Activated T-cell treated with anti-CD3 and anti-CD28 coated beads, Interleukin-2, amount 50 U/mL, for 24 hours (primary cell): Measurements from ENCODE around the gene TEX29.

ENCODE experiments used
- DNase-seq: peaks from one replicate; pipeline ENCODE4 v3.0.0-alpha.2; 2020
- H3K27ac Mint-ChIP-seq: 2 replicates; pipeline ENCODE4 v1.8.0; 2020; ENCODE audit warnings: mild to moderate bottlenecking, mixed read lengths
- H3K27me3 Mint-ChIP-seq: 2 replicates; pipeline ENCODE4 v1.8.0; 2020; ENCODE audit warnings: mixed read lengths
- H3K36me3 Mint-ChIP-seq: 2 replicates; pipeline ENCODE4 v1.8.0; 2020; ENCODE audit warnings: low read depth, mixed read lengths
- H3K4me1 Mint-ChIP-seq: 2 replicates; pipeline ENCODE4 v1.8.0; 2020; ENCODE audit warnings: low read depth, mixed read lengths
- H3K4me3 Mint-ChIP-seq: 2 replicates; pipeline ENCODE4 v1.8.0; 2020; ENCODE audit warnings: mild to moderate bottlenecking, moderate library complexity, mixed read lengths
- H3K9me3 Mint-ChIP-seq: 2 replicates; pipeline ENCODE4 v1.8.0; 2020; ENCODE audit warnings: mixed read lengths

TEX29 gene

DNA sequence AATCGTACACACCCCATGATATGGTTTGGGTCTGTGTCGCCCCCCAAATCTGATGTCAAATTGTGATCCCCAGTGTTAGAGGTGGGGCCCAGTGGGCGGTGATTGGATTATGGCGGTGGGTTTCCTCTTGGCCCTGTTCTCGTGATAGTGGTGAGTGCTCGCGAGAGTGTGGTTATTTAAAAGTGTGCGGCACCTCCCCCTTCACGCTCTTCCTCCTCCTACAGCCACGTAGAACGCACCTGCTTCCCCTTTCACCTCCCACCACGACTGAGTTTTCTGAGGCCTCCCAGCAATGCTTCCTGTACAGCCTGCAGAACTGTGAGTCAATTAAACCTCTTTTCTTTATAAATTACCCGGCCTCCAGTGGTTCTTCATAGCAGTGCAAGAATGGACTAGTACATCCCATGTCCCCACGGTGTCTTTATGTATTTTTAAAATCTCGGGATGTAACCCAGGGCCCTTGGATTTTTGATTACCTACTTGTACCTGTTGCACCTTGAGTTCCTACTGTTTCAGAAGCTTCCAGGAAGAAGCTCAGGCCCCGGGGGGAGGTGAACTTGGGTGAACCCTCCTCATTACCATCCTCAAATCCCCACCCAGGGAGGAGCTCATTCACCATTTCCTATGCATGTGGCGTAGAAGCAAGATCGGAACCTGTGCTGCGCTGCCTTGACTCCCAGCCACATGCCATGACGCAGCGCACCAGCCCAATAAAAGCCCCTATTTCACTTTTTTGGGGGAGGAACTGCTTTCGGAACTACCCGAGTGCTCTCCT is 52.4 kb downstream of the TEX29 start:
- DNase-seq = no peak
- Mint-ChIP-seq H3K4me1 (peaks cover 6% of the 10 kb centered on the region), H3K27ac (no peak overlapping the region), H3K9me3 (no peaks in the 10 kb centered on the region), H3K36me3 (no peaks in the 10 kb centered on the region), H3K27me3 (no peaks in the 10 kb centered on the region), H3K4me3 (no peak overlapping the region)

DNA sequence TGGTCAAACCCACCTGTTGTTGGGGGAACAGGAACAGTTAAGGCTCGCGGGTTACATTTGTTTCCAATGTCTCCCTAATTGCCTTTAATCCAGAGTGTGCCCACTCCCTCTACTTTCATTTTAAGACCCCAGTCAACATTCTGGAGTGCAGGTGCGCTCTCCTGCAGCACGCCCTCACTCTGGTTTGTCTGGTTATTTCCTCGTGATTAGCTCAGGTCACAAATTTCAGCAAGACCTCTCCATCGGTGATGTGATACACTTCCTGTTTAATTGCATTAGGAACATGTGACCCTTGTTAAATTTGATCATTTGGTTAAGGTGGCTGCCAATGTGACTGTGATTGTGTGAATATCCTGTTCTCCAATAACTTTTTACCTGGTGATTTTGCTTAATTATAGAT is 53.0 kb downstream of the TEX29 start:
- no peak for DNase-seq
- H3K27ac Mint-ChIP-seq = no peak overlapping the region
- H3K36me3 Mint-ChIP-seq = no peaks in the 10 kb centered on the region
- peaks cover 6% of the 10 kb centered on the region for H3K4me1 Mint-ChIP-seq
- no peaks in the 10 kb centered on the region for H3K9me3 Mint-ChIP-seq
- no peak overlapping the region for H3K4me3 Mint-ChIP-seq
- no peaks in the 10 kb centered on the region for H3K27me3 Mint-ChIP-seq

DNA sequence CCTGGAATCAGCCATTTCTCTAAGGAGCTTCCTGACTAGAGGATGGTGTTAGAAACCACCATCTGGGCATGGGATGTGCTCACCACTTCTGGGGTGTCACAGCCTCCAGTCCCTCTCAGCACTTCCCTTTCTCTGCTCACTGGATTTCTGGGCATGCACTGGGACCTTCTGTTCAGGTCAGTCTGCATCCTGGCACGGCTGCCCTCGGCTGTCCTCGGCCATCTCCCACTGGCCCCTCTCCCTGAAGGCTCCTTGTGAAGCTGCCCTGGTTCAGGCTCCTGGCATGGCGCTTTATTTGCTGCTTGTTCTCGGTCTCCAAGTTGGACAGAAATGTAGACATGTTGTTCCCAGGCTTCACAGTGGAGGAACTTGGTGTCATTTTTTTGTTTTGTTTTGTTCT is 60.0 kb downstream of the TEX29 start:
- H3K27ac Mint-ChIP-seq = no peak overlapping the region
- no peak for DNase-seq

DNA sequence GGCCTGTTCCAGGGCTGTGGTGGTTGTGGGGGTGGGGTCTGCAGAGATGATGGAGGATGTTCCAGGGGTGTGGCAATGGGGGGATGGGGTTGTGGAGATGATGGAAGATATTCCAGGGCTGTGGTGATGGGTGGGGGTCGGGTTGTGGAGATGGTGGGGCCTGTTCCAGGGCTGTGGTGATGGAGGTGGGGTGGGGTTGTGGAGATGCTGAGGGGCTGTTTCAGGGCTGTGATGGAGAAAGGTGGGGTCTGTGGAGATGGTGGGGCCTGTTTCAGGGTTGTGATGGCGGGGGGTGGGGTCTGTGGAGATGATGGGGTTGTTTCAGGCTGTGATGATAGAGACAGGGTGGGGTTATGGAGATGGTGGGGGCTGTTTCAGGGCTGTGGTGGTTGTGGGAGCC is 62.0 kb downstream of the TEX29 start:
- Mint-ChIP-seq H3K27me3 (peaks cover 6% of the 10 kb centered on the region), H3K27ac (no peak overlapping the region), H3K9me3 (no peaks in the 10 kb centered on the region), H3K36me3 (no peaks in the 10 kb centered on the region), H3K4me1 (peaks cover 18% of the 10 kb centered on the region), H3K4me3 (no peak overlapping the region)
- DNase-seq = no peak

More for the DNA sequence above, 60.0 kb downstream of the TEX29 start:
- peaks cover 15% of the 10 kb centered on the region for H3K4me1 Mint-ChIP-seq
- no peak overlapping the region for H3K4me3 Mint-ChIP-seq
- H3K36me3 Mint-ChIP-seq = no peaks in the 10 kb centered on the region
- peaks cover 6% of the 10 kb centered on the region for H3K27me3 Mint-ChIP-seq
- H3K9me3 Mint-ChIP-seq = no peaks in the 10 kb centered on the region

DNA sequence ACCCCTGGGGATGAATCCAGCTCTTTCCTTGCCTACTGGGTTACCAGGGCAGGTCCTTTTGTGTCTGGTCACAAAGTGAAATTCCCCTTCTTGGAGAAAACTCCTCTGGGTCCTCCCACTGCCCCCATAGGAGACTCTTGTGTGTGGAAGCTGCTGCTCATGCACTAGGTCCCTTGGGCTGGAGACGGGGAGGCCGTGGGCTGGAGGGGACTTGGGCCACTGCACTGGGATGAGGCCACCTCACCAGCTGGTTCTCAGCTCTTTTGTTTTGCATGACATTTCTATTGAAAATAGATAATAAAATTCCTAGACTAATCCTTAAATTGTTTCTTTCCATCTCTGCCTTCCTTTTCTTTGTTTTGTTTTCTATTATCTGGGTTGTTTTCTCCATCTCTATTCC is 62.4 kb downstream of the TEX29 start:
- H3K27me3 Mint-ChIP-seq = peaks cover 6% of the 10 kb centered on the region
- H3K4me1 Mint-ChIP-seq = peaks cover 18% of the 10 kb centered on the region
- H3K9me3 Mint-ChIP-seq = no peaks in the 10 kb centered on the region
- no peak overlapping the region for H3K27ac Mint-ChIP-seq
- peak; percentile 13 for DNase-seq
- H3K36me3 Mint-ChIP-seq = no peaks in the 10 kb centered on the region
- no peak overlapping the region for H3K4me3 Mint-ChIP-seq

DNA sequence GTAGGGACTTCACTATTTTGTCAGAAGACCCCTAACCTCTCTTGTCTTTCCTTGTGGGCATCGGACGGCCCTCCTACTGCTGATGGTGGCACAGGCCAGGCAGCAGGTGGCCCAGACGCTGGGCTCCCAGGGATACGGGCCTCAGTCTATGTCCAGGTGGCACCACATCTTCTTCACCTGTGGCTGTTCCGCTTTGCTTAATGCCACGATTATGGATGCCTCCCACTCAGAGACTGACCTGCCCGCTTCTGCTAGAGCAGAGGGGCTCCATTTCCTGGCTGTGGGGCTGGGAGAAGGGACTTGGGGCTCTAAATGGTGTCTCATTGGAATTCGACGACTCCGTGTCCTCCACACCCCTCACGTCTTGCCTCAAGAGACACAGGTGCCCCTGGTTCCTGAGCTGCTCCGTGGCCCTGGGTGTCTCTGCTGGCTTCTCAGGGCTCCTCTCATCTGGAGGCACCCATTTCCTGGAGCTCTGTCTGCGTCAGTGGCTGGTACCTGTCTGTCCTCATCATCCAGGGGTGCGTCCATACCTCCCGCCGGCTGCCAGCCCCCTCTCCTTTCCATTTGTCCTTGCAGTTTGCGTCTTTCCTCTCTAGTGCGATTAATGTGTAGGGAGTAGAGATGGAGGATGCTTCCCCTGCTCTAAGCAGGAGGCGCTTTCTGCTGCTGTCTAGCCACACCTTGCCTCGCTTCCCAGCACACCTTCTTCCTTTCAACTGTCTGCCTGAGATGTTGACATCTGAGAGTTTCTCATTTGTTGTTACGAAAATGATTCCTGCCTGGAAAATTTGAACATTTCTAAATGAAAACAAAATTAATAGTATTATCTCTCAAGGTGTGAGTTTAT is 63.4 kb downstream of the TEX29 start:
- peaks cover 10% of the 10 kb centered on the region for H3K27me3 Mint-ChIP-seq
- no peaks in the 10 kb centered on the region for H3K36me3 Mint-ChIP-seq
- peaks cover 22% of the 10 kb centered on the region for H3K4me1 Mint-ChIP-seq
- no peaks in the 10 kb centered on the region for H3K9me3 Mint-ChIP-seq
- DNase-seq = peak; percentile 30
- H3K27ac Mint-ChIP-seq = no peak overlapping the region
- no peak overlapping the region for H3K4me3 Mint-ChIP-seq

DNA sequence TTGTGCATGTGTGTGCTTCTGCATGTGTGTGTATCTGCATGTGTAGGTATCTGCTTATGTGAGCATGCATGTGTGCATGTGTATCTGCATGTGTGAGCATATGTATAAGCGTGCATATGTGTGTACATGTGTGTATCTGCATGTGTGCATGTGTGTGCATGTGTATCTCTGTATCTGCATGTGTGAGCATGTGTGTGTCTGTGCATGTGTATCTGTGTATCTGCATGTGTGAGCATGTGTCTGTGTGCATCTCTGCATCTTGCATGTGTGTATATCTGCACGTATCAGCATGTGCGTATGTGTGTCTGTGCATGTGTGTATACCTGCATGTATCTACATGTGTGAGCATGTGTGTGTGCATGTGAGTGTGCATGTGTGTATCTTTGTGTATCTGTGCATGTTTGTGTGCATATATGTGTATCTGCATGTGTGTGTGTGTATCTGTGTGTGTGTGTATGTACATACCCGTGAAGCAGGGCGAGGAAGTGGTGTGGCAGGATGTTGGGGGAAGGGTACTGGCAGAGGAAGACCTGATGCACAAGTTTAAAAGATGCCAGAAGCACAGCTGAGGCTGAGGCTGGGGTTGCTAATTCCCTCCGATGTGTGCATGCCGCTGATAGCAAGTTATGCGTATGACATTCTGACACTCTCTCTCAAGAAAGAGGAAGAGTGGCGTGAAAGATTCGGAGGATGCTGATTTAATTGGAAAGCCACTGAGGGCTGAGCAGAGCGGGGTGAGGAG is 64.2 kb downstream of the TEX29 start:
- H3K4me1 Mint-ChIP-seq = peaks cover 30% of the 10 kb centered on the region
- DNase-seq = peak; percentile 31
- no peak overlapping the region for H3K27ac Mint-ChIP-seq

DNA sequence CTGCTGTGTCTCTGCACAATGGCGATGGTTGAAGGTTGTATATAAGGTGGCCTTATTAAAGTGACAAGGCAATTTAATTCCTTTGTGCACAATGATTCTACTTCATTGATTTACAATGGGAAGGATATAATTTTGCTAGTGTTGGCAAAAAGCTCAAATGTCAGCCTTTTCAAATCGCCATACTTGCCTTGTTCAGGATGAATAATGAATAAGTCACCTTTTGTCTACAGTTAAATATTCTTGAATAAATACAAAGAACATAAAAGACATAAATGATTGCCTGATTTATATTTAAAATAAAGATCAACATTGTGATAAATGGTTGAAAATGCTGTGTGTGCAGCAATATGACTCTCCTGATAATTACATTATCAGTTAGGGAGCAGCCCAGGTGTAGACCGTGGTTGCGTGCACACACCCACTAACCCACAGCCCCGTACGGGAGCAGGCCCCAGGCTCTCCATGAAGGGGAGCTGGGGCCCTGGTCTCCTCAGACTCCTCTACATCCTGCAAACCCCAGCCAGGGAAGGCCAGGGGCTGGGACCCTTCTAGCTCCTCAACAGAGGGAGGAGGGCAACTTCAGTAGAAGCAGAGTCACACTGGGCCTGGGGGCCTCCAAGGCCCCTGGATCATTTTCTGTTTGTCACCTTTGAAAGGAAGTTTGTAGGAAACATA is 64.9 kb downstream of the TEX29 start:
- DNase-seq = peak; percentile 23
- H3K27ac Mint-ChIP-seq = no peak overlapping the region
- no peaks in the 10 kb centered on the region for H3K9me3 Mint-ChIP-seq
- no peak overlapping the region for H3K4me3 Mint-ChIP-seq
- H3K27me3 Mint-ChIP-seq = peaks cover 11% of the 10 kb centered on the region
- H3K4me1 Mint-ChIP-seq = peaks cover 31% of the 10 kb centered on the region
- no peaks in the 10 kb centered on the region for H3K36me3 Mint-ChIP-seq

More for the DNA sequence above, 64.2 kb downstream of the TEX29 start:
- no peaks in the 10 kb centered on the region for H3K9me3 Mint-ChIP-seq
- H3K27me3 Mint-ChIP-seq = peaks cover 11% of the 10 kb centered on the region
- H3K36me3 Mint-ChIP-seq = no peaks in the 10 kb centered on the region
- H3K4me3 Mint-ChIP-seq = no peak overlapping the region

DNA sequence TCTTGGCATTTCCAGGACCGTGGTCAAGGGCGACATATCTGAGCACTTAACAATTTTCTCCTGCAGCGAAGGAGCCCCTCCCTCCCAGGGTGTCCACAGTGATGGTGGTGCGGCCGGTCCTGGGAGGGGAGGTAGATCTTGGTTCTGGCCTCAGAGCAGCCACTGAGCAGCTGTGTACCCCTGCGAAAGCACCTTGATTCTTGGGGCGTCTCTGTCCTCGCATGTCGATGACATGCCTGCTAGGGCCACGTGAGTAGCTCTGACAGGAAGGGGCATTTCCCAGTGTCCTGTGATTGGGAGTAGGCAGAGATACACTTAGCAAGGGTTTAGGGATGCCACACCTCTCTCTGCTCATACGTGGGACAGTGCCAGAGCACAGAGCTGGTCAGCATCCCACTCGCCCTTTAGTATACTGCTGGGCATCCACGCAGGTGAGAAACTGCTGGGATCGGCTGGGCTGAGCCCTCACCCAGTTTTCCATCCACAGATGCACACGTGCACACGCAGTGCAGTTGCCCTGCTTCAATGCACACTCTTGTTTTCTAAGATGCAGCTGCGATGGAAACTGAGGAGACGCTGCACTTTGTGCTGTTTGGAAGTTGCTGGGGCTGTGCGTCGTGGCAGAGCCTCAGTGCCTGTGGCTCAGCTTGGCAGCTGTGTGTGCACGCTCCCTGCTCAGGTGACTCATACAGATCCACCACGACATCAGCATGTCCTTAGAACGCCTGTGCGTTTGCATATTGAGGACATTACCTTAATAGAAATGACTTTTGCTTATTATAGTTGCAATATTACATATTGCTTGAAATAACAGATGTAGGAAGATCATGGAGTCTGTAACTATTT is 66.8 kb downstream of the TEX29 start:
- no peak overlapping the region for H3K4me3 Mint-ChIP-seq
- H3K27ac Mint-ChIP-seq = no peak overlapping the region
- H3K9me3 Mint-ChIP-seq = no peaks in the 10 kb centered on the region
- DNase-seq = peak; percentile 23
- H3K4me1 Mint-ChIP-seq = peaks cover 31% of the 10 kb centered on the region
- H3K36me3 Mint-ChIP-seq = no peaks in the 10 kb centered on the region
- peaks cover 4% of the 10 kb centered on the region for H3K27me3 Mint-ChIP-seq

DNA sequence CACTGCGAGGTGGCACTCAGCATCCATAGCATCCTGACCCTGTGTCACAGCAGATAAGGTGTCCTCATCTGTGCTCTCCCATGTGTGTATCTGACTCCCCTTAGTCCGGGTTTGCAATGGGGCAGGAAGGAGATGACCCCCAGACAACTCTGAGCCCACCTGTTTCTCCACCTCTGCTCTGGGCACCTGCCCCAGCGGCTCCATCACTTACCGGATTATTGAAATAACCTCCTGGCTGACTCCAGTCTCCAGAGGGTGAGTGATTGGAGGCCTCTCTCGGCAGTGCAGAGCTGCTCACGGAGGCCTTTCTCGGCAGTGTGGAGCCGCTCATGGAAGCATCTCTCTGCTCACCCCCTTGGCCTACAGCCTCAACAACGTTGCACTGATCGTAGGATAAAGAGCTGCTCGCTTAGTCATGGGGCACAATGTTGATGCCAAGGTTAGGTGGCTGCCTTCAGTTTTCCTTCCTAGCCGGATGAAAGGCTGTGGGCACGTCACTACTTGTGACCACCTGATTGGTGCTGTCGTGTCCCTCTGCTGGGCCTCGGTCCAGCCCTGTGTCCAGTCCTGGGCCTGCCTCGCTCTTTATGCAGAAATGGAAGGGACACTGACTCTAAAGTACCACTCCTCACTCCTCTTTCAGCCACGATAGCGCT is 67.6 kb downstream of the TEX29 start:
- peaks cover 31% of the 10 kb centered on the region for H3K4me1 Mint-ChIP-seq
- no peaks in the 10 kb centered on the region for H3K36me3 Mint-ChIP-seq
- H3K27me3 Mint-ChIP-seq = peaks cover 4% of the 10 kb centered on the region
- no peak overlapping the region for H3K4me3 Mint-ChIP-seq
- peak; percentile 18 for DNase-seq
- H3K27ac Mint-ChIP-seq = no peak overlapping the region
- no peaks in the 10 kb centered on the region for H3K9me3 Mint-ChIP-seq

DNA sequence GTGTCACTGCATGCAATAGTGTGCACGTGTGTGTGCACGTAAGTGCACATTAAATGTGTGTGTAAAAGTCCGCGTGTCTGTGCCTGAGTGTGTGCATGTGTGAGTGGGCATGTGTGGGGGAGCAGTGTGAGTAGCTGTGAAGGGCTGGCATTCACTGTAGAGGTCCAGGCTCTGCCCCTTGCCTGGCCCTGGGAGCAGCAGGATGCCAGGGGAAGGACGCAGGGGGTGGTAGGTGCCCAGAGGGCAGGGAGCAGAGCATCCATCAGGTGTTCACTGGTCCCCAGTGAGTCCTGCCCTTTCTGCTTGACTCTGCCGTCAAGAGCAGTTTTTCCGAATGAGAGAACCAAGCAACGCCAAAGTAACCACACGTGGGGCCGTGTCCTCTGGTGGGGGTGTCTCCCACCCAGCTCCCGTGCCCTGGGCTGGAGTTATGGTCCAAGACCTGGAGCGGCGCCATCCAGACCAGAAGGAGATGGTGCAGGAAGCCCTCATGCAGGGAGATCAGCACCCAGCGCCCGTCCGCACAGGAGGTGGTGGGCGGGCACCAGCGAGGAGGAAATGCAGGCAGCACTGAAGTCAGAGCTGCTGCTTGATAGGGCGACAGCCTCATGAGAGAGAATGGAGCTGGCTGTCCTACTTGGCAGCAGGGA is 68.5 kb downstream of the TEX29 start:
- Mint-ChIP-seq H3K27me3 (peaks cover 4% of the 10 kb centered on the region), H3K4me1 (peaks cover 29% of the 10 kb centered on the region), H3K27ac (peak overlapping the region; percentile 15), H3K9me3 (no peaks in the 10 kb centered on the region), H3K36me3 (no peaks in the 10 kb centered on the region), H3K4me3 (peak overlapping the region; percentile 1)
- DNase-seq = peak; percentile 54

DNA sequence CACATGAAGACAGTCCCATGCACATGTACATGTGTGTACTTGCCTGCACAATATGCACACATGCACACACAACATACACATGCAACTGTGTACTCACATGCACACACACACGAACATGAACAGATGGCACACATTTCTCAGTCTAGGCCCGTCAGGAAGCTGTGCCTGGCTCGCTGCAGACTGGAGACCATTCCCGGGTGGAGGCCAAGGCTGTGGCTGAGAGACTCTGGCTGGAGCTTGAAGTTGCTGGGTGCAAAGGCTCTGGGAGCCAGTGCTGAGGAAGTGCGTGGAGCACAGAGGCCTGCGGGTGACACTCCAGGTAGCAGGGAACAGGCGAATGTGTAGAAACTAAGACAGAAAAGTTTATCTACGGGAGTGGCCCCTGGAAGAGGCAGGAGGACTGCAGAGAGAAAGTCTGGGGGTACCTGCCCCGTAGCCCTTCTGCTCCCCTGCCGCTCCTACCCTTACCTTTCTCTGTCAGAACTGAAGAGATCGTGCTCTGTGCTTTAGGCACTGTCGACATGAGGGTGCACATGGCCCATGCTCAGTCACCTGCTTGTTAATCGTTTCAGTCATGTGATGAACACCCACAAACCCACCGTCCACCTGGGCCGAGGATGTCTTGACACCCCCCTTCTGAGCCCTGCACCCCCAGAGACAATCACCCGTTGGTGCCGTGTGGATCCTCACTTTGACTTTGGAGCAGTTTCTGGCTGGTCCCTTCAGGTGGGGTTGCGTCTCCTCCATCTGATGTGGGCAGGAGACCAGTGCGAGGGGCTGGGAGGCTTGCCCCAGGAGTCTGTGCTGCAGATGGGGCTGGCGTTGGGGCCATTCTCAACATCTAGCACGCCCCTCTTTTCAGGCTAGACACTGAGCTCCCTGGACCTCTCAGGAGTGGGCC is 69.4 kb downstream of the TEX29 start:
- no peak overlapping the region for H3K4me3 Mint-ChIP-seq
- no peaks in the 10 kb centered on the region for H3K9me3 Mint-ChIP-seq
- H3K27ac Mint-ChIP-seq = no peak overlapping the region
- DNase-seq = peak; percentile 5
- peaks cover 4% of the 10 kb centered on the region for H3K27me3 Mint-ChIP-seq
- no peaks in the 10 kb centered on the region for H3K36me3 Mint-ChIP-seq
- peaks cover 20% of the 10 kb centered on the region for H3K4me1 Mint-ChIP-seq
